ENCODE results near the gene ZFP42.
A peak's percentile ranks its signal among the peaks of the same experiment; 100 is the strongest.
"Not testable (repeated sequence)": the region's sequence is repeated elsewhere in the genome, so short reads cannot be mapped to it uniquely, and the experiment has no call there.

Gene ZFP42

GRCh38 chr4:188023682-188024081 lies 28.1 kb downstream of the ZFP42 start:
- no peak for DNase-seq

DNA sequence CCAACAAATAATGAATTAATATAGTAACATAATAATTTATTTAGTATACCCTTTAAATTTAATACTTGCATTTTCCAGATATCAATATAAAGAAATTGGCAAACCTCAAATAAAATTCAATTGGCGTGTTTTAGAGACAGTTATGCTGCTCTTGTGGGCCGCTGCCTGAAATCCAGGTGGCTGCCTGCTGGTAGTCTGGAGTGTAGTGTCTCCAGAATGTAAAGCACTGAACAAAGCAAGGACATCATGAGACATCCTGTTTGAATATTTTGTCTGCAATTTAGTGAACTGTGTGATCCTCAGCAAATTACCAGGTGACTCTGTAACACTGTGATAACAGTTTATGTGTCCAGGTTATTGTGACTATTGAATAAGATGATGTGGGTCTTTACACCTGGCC lies 29.9 kb downstream of the ZFP42 start:
- peak; percentile 43 for DNase-seq

GRCh38 chr4:188029114-188029513 lies 33.5 kb downstream of the ZFP42 start:
- no peak for DNase-seq

DNA sequence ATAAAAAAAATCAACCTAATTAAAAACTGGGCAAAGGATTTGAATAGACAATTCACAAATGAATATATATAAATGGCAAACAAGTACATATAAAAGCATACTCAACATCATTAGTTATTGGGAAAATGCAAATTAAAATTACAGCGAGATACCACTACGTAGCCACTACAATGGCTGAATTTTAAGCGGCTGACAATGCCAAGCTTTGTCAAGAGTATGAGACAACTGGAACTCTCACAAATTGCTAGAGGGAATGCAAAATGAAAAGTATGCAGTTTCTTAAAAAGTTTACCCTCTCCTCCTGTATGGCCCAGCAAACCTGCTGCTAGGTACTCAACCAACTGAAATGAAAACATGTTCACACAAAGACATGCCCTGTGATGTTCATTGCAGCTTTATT lies 34.8 kb downstream of the ZFP42 start:
- no peak for DNase-seq

- no peak for DNase-seq
Measured at GRCh38 chr4:188031751-188032150, 36.2 kb downstream of the ZFP42 start.

GRCh38 chr4:188032170-188032569 lies 36.6 kb downstream of the ZFP42 start:
- DNase-seq: no peak

GRCh38 chr4:188032583-188032982 lies 37.0 kb downstream of the ZFP42 start:
- no peak for DNase-seq

DNA sequence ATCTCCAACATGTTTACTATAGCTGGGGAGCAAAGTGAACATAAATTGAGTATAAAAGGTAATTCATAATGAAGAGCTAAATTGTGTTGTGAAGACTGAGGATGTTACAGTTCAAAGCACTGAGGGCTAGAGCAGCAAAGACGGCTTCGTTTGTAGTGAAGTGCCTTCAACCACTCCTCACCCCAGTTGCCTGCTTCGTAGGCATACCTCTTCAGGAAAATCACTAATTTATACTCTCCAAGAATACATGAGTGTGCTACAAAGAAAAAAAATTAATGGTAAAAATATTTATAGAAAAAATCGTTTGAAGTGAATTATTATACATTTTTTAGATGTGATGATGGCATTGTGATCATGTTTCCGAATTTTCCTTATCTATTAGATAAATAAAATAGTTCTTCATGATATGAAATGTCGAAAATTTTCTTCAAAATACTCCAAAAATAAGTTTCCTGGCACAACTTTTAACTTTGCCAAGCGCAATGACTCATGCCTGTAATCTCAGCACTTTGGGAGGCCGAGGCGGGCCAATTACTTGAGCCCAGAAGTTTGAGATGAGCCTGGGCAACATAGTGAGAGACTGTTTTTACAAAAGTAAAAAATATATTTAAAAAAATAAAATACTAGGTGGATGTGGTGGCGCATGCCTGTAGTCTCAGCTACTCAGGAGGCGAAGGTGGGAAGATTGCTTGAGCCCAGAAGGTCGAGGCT lies 41.6 kb downstream of the ZFP42 start:
- DNase-seq: no peak

GRCh38 chr4:188041721-188042120 lies 46.1 kb downstream of the ZFP42 start:
- DNase-seq: no peak

DNA sequence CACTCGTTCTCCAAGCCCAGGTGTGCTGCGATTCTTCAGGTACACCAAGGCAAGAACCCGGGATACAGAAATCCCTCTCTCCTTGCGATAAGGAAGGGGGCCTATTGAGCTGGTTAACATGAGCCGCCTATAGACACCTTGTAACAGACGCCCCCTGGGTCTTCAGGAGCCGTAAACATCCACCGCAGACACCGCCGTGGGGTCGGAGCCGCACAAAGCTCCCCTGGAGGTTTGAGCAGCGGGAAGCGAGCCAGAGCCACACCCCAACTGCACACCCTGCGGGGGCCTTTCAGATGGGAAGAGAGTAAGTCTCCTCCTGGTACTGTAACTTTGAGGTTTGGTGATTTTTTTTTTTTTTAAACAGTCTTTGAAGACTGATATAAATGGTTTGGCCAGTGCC lies 46.6 kb downstream of the ZFP42 start:
- peak; percentile 0 for DNase-seq

GRCh38 chr4:188043154-188043553 lies 47.6 kb downstream of the ZFP42 start:
- DNase-seq: no peak

DNA sequence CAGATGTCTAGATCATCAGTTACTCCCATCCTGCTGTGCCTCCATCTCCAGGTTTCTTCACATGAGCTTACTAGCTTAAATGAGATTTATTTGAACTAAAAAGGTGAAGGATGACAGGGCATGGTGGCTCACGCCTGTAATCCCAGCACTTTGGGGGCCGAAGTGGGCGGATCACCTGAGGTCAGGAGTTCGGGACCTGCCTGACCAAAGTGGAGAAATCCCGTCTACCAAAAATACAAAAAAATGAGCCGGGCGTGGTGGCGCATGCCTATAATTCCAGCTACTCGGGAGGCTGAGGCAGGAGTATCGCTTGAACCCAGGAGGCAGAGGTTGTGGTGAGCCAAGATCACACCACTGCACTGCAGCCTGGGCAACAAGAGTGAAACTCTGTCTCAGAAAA lies 49.9 kb downstream of the ZFP42 start:
- DNase-seq: not testable (repeated sequence)

DNA sequence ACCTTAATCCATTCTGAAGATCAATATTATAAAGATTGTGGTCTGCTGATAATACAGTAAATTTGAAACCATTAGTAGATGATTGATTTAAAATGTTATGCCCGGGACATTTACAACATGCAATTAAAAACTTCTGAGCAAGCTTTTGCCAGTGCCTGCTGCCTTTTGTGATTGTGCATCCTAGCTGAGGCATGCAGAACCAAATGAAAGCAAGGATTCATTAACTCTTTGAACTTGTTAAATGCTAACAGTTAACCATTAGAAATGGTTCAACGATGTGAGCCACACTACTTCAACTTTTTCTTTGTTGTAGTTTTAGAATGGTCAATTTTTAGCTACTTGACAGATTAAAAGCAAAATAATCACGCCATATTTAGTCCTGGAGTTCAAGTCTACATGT lies 51.1 kb downstream of the ZFP42 start:
- no peak for DNase-seq

DNA sequence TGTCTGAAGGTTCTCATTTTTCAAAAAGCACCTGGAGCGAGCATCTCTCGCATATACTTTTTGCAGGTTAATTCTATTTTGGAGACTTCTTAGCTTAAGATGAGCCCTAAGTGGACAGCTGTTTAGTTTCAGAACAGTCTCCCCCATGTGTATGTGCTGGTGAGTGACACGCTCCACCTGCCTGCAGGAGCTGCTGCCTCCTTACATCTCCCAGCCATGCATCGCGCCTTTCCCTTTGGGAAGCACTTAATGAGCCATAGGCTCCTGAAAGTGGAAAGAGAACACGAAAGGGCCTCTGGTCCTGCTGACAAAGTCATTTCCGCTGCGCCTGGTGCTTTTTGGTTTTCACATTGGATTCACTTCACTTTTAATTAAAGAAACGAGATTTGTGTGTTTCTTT lies 57.7 kb downstream of the ZFP42 start:
- peak; percentile 2 for DNase-seq
